Activated CD8-positive, alpha-beta T cell treated with anti-CD3 and anti-CD28 coated beads for 36 hours (primary cell): ENCODE data around the gene ZBTB12. TPM values are rescaled to one million over a fixed set of nuclear protein-coding genes. Genes with fewer than 3 reads are reported as not detected.
"Not testable (repeated sequence)": the region's sequence is repeated elsewhere in the genome, so short reads cannot be mapped to it uniquely, and the experiment has no call there.

ENCODE experiments used
- ATAC-seq: fragments of 200-7000 bp; cut with Tn5 transposase; one replicate; pipeline ENCODE4 v1.10.0; 2021; ENCODE audit warnings: mild to moderate bottlenecking, moderate library complexity
- CTCF ChIA-PET: fragments of 350-600 bp; sonication (Branson Sonifier 250); formaldehyde crosslinking; loops from one replicate; lab custom pipeline; 2021; ENCODE audit warnings: antibody characterized with exemption; lab: Charles Lee
- POLR2A ChIA-PET: fragments of 350-600 bp; sonication (Branson Sonifier 250); formaldehyde crosslinking; loops from one replicate; lab custom pipeline; 2021; ENCODE audit warnings: antibody characterized with exemption; lab: Charles Lee
- DNase-seq: peaks from one replicate; pipeline ENCODE4 v3.0.0-alpha.2; 2020
- H3K27ac Mint-ChIP-seq: one replicate; pipeline ENCODE4 v1.8.0; 2021; ENCODE audit warnings: mild to moderate bottlenecking, mixed read lengths
- H3K27me3 Mint-ChIP-seq: one replicate; pipeline ENCODE4 v1.8.0; 2021; ENCODE audit warnings: mixed read lengths
- H3K36me3 Mint-ChIP-seq: one replicate; pipeline ENCODE4 v1.8.0; 2021; ENCODE audit warnings: low read depth, mixed read lengths
- H3K4me1 Mint-ChIP-seq: one replicate; pipeline ENCODE4 v1.8.0; 2021; ENCODE audit warnings: low read depth, mixed read lengths
- H3K4me3 Mint-ChIP-seq: one replicate; pipeline ENCODE4 v1.8.0; 2021; ENCODE audit warnings: mild to moderate bottlenecking, moderate library complexity, mixed read lengths
- H3K9me3 Mint-ChIP-seq: one replicate; pipeline ENCODE4 v1.8.0; 2021; ENCODE audit warnings: mixed read lengths
- CTCF ChIP-seq: fragments of 200-600 bp; IDR thresholded peaks from one replicate; pipeline ENCODE4 v1.8.0; 2022; ENCODE audit warnings: antibody characterized with exemption, mild to moderate bottlenecking
- intact Hi-C: fragments of 100-400 bp; cut with micrococcal nuclease; formaldehyde crosslinking; loops from one replicate; pipeline ENCODE4 v1.10.0; 2022
- total RNA-seq, 2 experiments: library from RNA; stranded (reverse); gene quantifications; one replicate each; pipeline ENCODE4 v1.2.3, GENCODE V29; 2021

ZBTB12 gene
- total RNA-seq, 2 experiments from 2014 or later: 1.8 to 2.1 TPM

DNA sequence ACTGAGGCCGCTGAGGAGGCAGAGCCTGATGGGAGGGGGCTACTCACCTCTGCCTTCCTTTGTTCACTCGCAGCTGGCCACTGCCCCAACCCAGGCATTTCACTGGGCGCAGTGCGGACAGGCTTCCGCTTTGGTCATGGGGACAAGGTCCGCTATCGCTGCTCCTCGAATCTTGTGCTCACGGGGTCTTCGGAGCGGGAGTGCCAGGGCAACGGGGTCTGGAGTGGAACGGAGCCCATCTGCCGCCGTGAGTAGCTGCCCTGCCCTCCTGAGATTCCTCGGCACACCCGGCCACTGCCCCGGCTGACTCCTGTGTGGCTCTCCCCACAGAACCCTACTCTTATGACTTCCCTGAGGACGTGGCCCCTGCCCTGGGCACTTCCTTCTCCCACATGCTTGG, 31.7 kb upstream of the ZBTB12 start:
- Mint-ChIP-seq H3K9me3 (no peaks in the 10 kb centered on the region), H3K4me3 (no peak overlapping the region), H3K36me3 (no peaks in the 10 kb centered on the region), H3K4me1 (no peaks in the 10 kb centered on the region), H3K27ac (no peak overlapping the region), H3K27me3 (no peaks in the 10 kb centered on the region)
- intact Hi-C loops: no loop called here
- ATAC-seq: no peak
- no peak for DNase-seq
- POLR2A ChIA-PET: no interaction called here
- TF ChIP-seq CTCF: no peak
- CTCF ChIA-PET: no interaction called here

- H3K27me3 Mint-ChIP-seq, H3K4me1 Mint-ChIP-seq, H3K36me3 Mint-ChIP-seq, H3K27ac Mint-ChIP-seq, H3K9me3 Mint-ChIP-seq, POLR2A ChIA-PET, H3K4me3 Mint-ChIP-seq, CTCF ChIA-PET, intact Hi-C loops, ATAC-seq, DNase-seq: not testable (repeated sequence)
These were observed 30.3 kb upstream of the ZBTB12 start for GRCh38 chr6:31932137-31932536.

- H3K4me3 Mint-ChIP-seq: no peak overlapping the region
- POLR2A ChIA-PET: interaction anchor here (0.9 kb wide), 1 partner anchor 21 kb away, joined by 3 read pairs; no protein-coding TSS in a partner anchor
These were observed 29.1 kb upstream of the ZBTB12 start for GRCh38 chr6:31930962-31931361.

GRCh38 chr6:31928672-31928939, 26.7 kb upstream of the ZBTB12 start:
- ATAC-seq: no peak
- Mint-ChIP-seq H3K4me3 (no peak overlapping the region), H3K27me3 (no peaks in the 10 kb centered on the region), H3K36me3 (no peaks in the 10 kb centered on the region), H3K27ac (no peak overlapping the region), H3K4me1 (no peaks in the 10 kb centered on the region), H3K9me3 (no peaks in the 10 kb centered on the region)
- no peak for DNase-seq
- ChIA-PET CTCF (no interaction called here), POLR2A (interaction anchor here (0.9 to 1.1 kb wide), 2 partner anchors 20 to 88 kb away, joined by 3 read pairs; no protein-coding TSS in a partner anchor)
- TF ChIP-seq CTCF: no peak
- intact Hi-C loops: no loop called here

More at GRCh38 chr6:31930962-31931361, 29.1 kb upstream of the ZBTB12 start:
- Mint-ChIP-seq H3K27me3 (no peaks in the 10 kb centered on the region), H3K4me1 (no peaks in the 10 kb centered on the region), H3K9me3 (no peaks in the 10 kb centered on the region), H3K36me3 (no peaks in the 10 kb centered on the region), H3K27ac (no peak overlapping the region)
- intact Hi-C loops: no loop called here
- CTCF ChIA-PET: no interaction called here
- no peak for TF ChIP-seq CTCF
- no peak for DNase-seq
- no peak for ATAC-seq

- Mint-ChIP-seq H3K9me3 (no peaks in the 10 kb centered on the region), H3K27ac (no peak overlapping the region), H3K27me3 (no peaks in the 10 kb centered on the region), H3K36me3 (no peaks in the 10 kb centered on the region), H3K4me3 (no peak overlapping the region), H3K4me1 (no peaks in the 10 kb centered on the region)
- no peak for TF ChIP-seq CTCF
- no peak for ATAC-seq
- intact Hi-C loops: no loop called here
- ChIA-PET CTCF (no interaction called here), POLR2A (interaction anchor here (1.1 kb wide), 1 partner anchor 21 kb away, joined by 3 read pairs; no protein-coding TSS in a partner anchor)
- DNase-seq: no peak
These were observed 26.2 kb upstream of the ZBTB12 start for GRCh38 chr6:31927863-31928671.
